HG03439 (cell line): ENCODE data around the gene NDE1.

ENCODE experiments used
- ATAC-seq: cut with Tn5 transposase; IDR thresholded peaks from one replicate; pipeline ENCODE4 v1.9.1; 2021; ENCODE audit warnings: mild to moderate bottlenecking, moderate library complexity; ENCODE audit not compliant: unreplicated experiment

Gene NDE1

GRCh38 chr16:15732416-15732815 lies 82.4 kb downstream of the NDE1 start:
- no peak for ATAC-seq

GRCh38 chr16:15735610-15736009 lies 85.6 kb downstream of the NDE1 start:
- ATAC-seq = no peak

GRCh38 chr16:15736529-15736928 lies 86.5 kb downstream of the NDE1 start:
- no peak for ATAC-seq

DNA sequence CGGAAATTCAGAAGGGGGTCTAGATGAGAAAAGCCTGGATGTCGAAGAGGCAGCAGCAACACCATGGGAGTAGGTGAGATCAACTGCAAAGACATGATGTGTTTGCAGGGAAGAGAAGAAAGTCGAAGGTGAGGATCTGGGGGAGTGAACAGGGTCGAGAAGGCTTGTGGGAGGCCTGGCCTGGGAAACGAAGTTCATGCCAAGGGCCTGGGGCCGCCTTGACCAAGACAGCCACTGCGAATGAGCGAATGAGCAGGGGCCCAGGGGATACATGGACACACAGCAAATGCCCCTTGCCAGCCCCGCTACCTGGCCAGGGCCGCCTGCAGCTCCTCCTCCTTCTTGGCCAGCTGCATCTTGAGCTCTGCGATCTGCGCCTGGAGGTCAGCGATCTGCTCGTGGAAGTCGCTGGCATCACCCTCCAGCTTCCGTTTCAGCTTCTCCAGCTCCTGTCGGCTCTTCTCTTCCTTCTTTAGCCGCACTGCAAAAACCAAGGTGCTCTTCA lies 87.1 kb downstream of the NDE1 start:
- ATAC-seq = no peak

GRCh38 chr16:15739464-15739863 lies 89.4 kb downstream of the NDE1 start:
- no peak for ATAC-seq

DNA sequence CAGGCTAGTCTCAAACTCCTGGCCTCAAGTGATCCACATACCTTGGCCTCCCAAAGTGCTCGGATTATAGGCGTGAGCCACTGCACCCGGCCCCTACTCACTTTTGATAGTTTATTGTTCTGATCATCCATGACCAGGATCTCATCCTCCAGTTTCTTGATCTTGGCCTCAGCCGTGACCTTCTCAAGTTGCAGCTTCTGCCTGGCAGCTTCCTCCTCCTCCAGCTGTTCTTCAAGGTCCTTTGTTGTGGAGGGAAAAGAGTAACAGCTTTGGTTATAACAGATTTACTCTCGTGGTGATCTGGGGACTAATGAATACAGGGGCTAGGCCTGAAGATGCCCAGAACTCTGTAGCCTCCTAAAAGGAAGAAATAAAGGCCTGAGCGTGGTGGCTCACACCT lies 89.9 kb downstream of the NDE1 start:
- no peak for ATAC-seq

- ATAC-seq = no peak
Observed at GRCh38 chr16:15741207-15741871, 91.3 kb downstream of the NDE1 start.

- no peak for ATAC-seq
Observed at GRCh38 chr16:15742716-15743115, 92.7 kb downstream of the NDE1 start.

GRCh38 chr16:15743657-15744056 lies 93.6 kb downstream of the NDE1 start:
- no peak for ATAC-seq

- ATAC-seq = no peak
Observed at GRCh38 chr16:15746332-15746731, 96.3 kb downstream of the NDE1 start.

DNA sequence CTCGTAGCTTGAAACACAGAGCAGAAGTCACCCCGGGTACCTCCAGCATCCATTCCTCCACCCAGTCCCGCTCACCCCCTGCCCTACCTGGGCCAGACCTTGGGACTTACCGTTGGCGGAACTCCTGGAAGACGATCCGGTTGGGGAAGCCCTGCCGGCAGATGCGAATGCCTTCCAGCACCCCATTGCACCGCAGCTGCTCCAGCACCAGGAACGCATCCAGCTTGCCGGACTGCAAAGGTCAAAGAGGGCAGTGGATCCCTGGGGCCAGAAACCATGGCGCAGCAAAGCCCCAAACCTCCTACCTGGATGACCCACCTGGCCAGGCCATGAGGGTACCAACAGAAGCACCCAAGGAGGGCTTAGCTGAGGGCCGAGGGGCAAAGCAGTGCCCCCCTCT lies 97.9 kb downstream of the NDE1 start:
- ATAC-seq = no peak

DNA sequence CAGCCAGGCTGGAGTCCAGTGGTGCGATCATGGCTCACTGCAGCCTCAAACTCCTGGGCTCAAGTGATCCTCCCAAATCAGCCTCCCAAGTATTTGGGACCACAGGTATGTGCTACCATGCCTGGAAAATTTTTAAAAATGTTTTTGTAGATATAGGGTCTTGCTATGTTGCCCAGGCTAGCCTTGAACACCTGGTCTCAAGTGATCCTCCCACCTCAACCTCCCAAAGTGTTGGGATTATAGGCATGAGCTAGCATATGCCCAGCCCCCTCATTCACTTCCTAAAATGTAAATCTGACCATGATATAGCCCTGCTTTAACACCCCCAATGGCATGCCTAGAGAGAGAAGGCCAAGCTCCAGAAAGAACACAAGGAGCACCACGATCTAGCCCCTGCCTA lies 98.6 kb downstream of the NDE1 start:
- no peak for ATAC-seq

DNA sequence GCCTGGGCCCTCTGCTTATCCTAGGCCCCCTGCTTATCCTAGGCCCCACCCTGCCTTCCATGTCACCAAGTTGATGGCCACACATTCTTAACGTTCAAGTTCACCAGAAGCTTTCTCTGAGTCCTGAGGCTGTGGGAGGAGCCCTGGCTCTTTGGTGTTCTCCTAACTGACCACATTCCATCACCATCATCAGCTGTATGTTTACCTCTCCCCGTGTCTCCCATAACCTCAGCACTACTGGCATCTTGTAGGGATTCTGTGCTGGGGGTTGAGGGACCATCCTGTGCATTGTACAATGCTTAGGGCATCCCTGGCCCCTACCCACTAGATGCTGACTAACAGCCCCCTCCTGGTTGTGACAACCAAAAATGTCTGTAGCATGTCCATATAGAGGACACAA lies 99.3 kb downstream of the NDE1 start:
- ATAC-seq = no peak

- ATAC-seq = no peak
Observed at GRCh38 chr16:15749985-15750384, 99.9 kb downstream of the NDE1 start.

DNA sequence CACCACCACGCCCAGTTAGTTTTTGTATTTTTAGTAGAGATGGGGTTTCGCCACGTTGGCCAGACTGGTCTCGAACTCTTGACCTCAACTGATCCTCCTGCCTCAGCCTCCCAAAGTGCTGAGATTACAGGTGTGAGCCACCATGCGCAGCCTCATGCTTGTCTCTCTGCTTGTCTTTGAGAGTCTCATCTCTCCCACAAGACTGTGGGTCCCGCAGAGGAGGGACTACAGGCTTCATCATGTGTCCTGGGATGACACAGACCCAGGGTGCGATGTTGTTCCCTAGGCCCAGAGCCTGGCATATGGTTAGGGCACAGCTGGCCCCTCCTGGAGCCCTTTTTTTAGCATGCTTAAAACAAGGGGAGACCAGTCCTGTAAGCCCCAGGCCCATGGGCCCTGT lies 101.9 kb downstream of the NDE1 start:
- ATAC-seq = no peak

GRCh38 chr16:15752717-15753488 lies 102.9 kb downstream of the NDE1 start:
- no peak for ATAC-seq

GRCh38 chr16:15754821-15755534 lies 104.9 kb downstream of the NDE1 start:
- no peak for ATAC-seq

DNA sequence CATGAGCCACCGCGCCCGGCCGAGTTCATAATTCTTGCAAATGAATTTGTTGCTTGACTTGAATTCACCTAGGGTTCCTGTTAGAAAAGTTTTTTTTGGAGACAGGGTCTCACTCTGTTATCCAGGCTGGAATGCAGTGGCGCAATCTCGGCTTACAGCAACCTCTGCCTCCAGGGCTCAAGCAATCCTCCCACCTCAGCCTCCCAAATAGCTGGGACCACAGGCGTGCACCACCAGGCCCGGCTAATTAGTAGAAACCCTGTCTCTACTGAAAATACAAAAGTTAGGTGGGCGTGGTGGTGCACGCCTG lies 107.0 kb downstream of the NDE1 start:
- no peak for ATAC-seq

GRCh38 chr16:15757630-15758251 lies 107.7 kb downstream of the NDE1 start:
- ATAC-seq = no peak

GRCh38 chr16:15759070-15759469 lies 109.0 kb downstream of the NDE1 start:
- no peak for ATAC-seq

GRCh38 chr16:15760129-15760528 lies 110.1 kb downstream of the NDE1 start:
- no peak for ATAC-seq

GRCh38 chr16:15764112-15764511 lies 114.1 kb downstream of the NDE1 start:
- ATAC-seq = no peak
